GM19240 (cell line): ENCODE data around the gene IPPK.

Experiments
- DNase-seq: peaks from one replicate; pipeline ENCODE4 v3.0.0; 2011; ENCODE audit warnings: low spot score; ENCODE audit not compliant: insufficient read length

IPPK gene

GRCh38 chr9:92696619-92697018 is 26.7 kb upstream of the IPPK start:
- no peak for DNase-seq

- no peak for DNase-seq
These were observed 17.0 kb upstream of the IPPK start for GRCh38 chr9:92686954-92687353.

- DNase-seq: no peak
These were observed 15.1 kb upstream of the IPPK start for GRCh38 chr9:92685022-92685421.

- no peak for DNase-seq
These were observed 12.3 kb upstream of the IPPK start for GRCh38 chr9:92682269-92682668.

- DNase-seq: no peak
These were observed 10.5 kb upstream of the IPPK start for GRCh38 chr9:92680166-92681119.

- no peak for DNase-seq
These were observed 9.7 kb upstream of the IPPK start for GRCh38 chr9:92679413-92680165.

GRCh38 chr9:92671323-92671722 is 1.4 kb upstream of the IPPK start:
- DNase-seq: no peak

GRCh38 chr9:92669527-92669889 is 423 bp downstream of the IPPK start:
- no peak for DNase-seq

GRCh38 chr9:92668746-92669526 is 995 bp downstream of the IPPK start:
- no peak for DNase-seq

GRCh38 chr9:92666912-92667532 is 2.9 kb downstream of the IPPK start:
- no peak for DNase-seq

GRCh38 chr9:92666236-92666635 is 3.7 kb downstream of the IPPK start:
- no peak for DNase-seq

GRCh38 chr9:92665836-92666235 is 4.1 kb downstream of the IPPK start:
- no peak for DNase-seq

GRCh38 chr9:92664394-92665152 is 5.4 kb downstream of the IPPK start:
- no peak for DNase-seq

GRCh38 chr9:92663951-92664350 is 6.0 kb downstream of the IPPK start:
- DNase-seq: no peak

GRCh38 chr9:92663126-92663525 is 6.8 kb downstream of the IPPK start:
- DNase-seq: no peak

GRCh38 chr9:92661743-92662142 is 8.2 kb downstream of the IPPK start:
- no peak for DNase-seq

GRCh38 chr9:92661127-92661526 is 8.8 kb downstream of the IPPK start:
- no peak for DNase-seq

GRCh38 chr9:92660266-92660665 is 9.7 kb downstream of the IPPK start:
- DNase-seq: no peak

GRCh38 chr9:92659601-92660000 is 10.3 kb downstream of the IPPK start:
- no peak for DNase-seq

GRCh38 chr9:92658611-92659010 is 11.3 kb downstream of the IPPK start:
- DNase-seq: no peak

GRCh38 chr9:92658176-92658575 is 11.8 kb downstream of the IPPK start:
- DNase-seq: no peak
